PC-3 (cell line): ENCODE measurements around the gene GPATCH2L. TPM values are rescaled to one million over a fixed set of nuclear protein-coding genes. Genes with fewer than 3 reads are reported as not detected.

ENCODE experiments used
- ATAC-seq: fragments of 200-7000 bp; cut with Tn5 transposase; 2 replicates; pipeline ENCODE4 v1.9.1; 2020; ENCODE audit warnings: mild to moderate bottlenecking, moderate library complexity
- BruUV-seq: library from RNA; stranded (reverse); fragments of 400-500 nt; replicated peaks from 2 replicates; lab custom pipeline; 2021; lab: Mats Ljungman, UMichigan
- CTCF ChIA-PET: fragments of 300-600 bp; sonication (Branson Sonifier 250); formaldehyde crosslinking; loops from one replicate; lab custom pipeline; 2022; ENCODE audit warnings: antibody characterized with exemption; lab: Charles Lee
- POLR2A ChIA-PET: fragments of 300-600 bp; sonication (Branson Sonifier 250); formaldehyde crosslinking; loops from one replicate; lab custom pipeline; 2022; ENCODE audit warnings: antibody characterized with exemption; ENCODE audit not compliant: unreplicated experiment; lab: Charles Lee
- DNase-seq: peaks from one replicate; pipeline ENCODE4 v3.0.0-alpha.2; 2015
- H2AFZ ChIP-seq: fragments of 300-600 bp; sonication (generic); 2 replicates; pipeline ENCODE4 v1.6.0; 2016; ENCODE audit warnings: antibody characterized with exemption, low read length
- H3F3A ChIP-seq: fragments of 300-600 bp; sonication (generic); one replicate; pipeline ENCODE4 v1.6.0; 2017; ENCODE audit warnings: antibody characterized with exemption, low read length, control low read depth, mild to moderate bottlenecking; ENCODE audit not compliant: unreplicated experiment
- H3K27ac ChIP-seq: fragments of 300-600 bp; sonication (generic); 2 replicates; pipeline ENCODE4 v1.5.1; 2016; ENCODE audit warnings: mild to moderate bottlenecking, low read length
- H3K27me3 ChIP-seq: fragments of 300-600 bp; sonication (generic); 2 replicates; pipeline ENCODE4 v1.6.1; 2016; ENCODE audit warnings: low read length, mixed read lengths
- H3K36me3 ChIP-seq: fragments of 300-600 bp; sonication (generic); 2 replicates; pipeline ENCODE4 v1.6.1; 2016; ENCODE audit warnings: low read depth, mixed run types, low read length, mixed read lengths
- H3K4me1 ChIP-seq: fragments of 300-600 bp; sonication (generic); 2 replicates; pipeline ENCODE4 v1.5.1; 2016; ENCODE audit warnings: low read length; ENCODE audit not compliant: insufficient read depth
- H3K4me2 ChIP-seq: fragments of 300-600 bp; sonication (generic); 2 replicates; pipeline ENCODE4 v1.6.0; 2016; ENCODE audit warnings: low read length
- H3K4me3 ChIP-seq: fragments of 300-600 bp; sonication (generic); 2 replicates; pipeline ENCODE4 v1.5.1; 2016; ENCODE audit warnings: mild to moderate bottlenecking, low read length, mixed read lengths
- H3K79me2 ChIP-seq: fragments of 300-600 bp; sonication (generic); 2 replicates; pipeline ENCODE4 v1.6.1; 2017; ENCODE audit warnings: low read length, mixed read lengths
- H3K9ac ChIP-seq: fragments of 300-600 bp; sonication (generic); 2 replicates; pipeline ENCODE4 v1.6.0; 2016; ENCODE audit warnings: mild to moderate bottlenecking, low read length
- H3K9me2 ChIP-seq: fragments of 300-600 bp; sonication (generic); replicated peaks from 2 replicates; pipeline ENCODE4 v1.6.1; 2016; ENCODE audit warnings: mixed run types, low read length, mixed read lengths
- H3K9me3 ChIP-seq: fragments of 300-600 bp; sonication (generic); 2 replicates; pipeline ENCODE4 v1.6.1; 2016; ENCODE audit warnings: low read length, mixed read lengths
- H4K20me1 ChIP-seq: fragments of 300-600 bp; sonication (generic); 2 replicates; pipeline ENCODE4 v1.6.1; 2016; ENCODE audit warnings: low read length, mixed read lengths
- CTCF ChIP-seq: fragments of 300-600 bp; sonication (generic); conservative IDR thresholded peaks from 2 replicates; pipeline ENCODE4 v1.5.1; 2017; ENCODE audit warnings: antibody characterized with exemption, low read depth, mild to moderate bottlenecking, low read length
- EZH2 ChIP-seq: fragments of 300-600 bp; sonication (generic); IDR thresholded peaks from one replicate; pipeline ENCODE4 v1.6.1; 2017; ENCODE audit warnings: antibody characterized with exemption, mild to moderate bottlenecking, low read length; ENCODE audit not compliant: unreplicated experiment
- EZH2phosphoT487 ChIP-seq: fragments of 300-600 bp; sonication (generic); IDR thresholded peaks from 2 replicates; pipeline ENCODE4 v1.6.1; 2018; ENCODE audit warnings: mild to moderate bottlenecking, antibody characterized with exemption, low read length, borderline replicate concordance
- intact Hi-C: fragments of 100-400 bp; cut with micrococcal nuclease; formaldehyde crosslinking; loops from 2 replicates; pipeline ENCODE4 v1.9.0; 2023
- total RNA-seq: library from RNA; depleted of rRNA; stranded (reverse); fragments of >200 nt; gene quantifications from 2 replicates; pipeline ENCODE4 v1.2.3, GENCODE V29; 2014

GPATCH2L gene
- total RNA-seq, 1 experiment from 2014 or later = 46.0 TPM

- no peaks in the 10 kb centered on the region for H3K36me3 ChIP-seq
- no peak for ATAC-seq
- TF ChIP-seq CTCF = no peak
- TF ChIP-seq EZH2 = no peak
- no peak for TF ChIP-seq EZH2phosphoT487
- no peak overlapping the region for H3K9ac ChIP-seq
- intact Hi-C loops = no loop called here
- ChIA-PET CTCF (no interaction called here), POLR2A (no interaction called here)
- no peak overlapping the region for H3K27ac ChIP-seq
- H3K4me3 ChIP-seq = no peak overlapping the region
- BruUV-seq = no TSS peak
- H3K4me2 ChIP-seq = no peak overlapping the region
- no peaks in the 10 kb centered on the region for H3F3A ChIP-seq
- no peaks in the 10 kb centered on the region for H3K9me3 ChIP-seq
- H3K9me2 ChIP-seq = no peaks in the 10 kb centered on the region
- peaks cover 23% of the 10 kb centered on the region for H3K27me3 ChIP-seq
- no peak overlapping the region for H2AFZ ChIP-seq
- DNase-seq = no peak
- H3K4me1 ChIP-seq = no peaks in the 10 kb centered on the region
- H4K20me1 ChIP-seq = no peaks in the 10 kb centered on the region
- H3K79me2 ChIP-seq = no peaks in the 10 kb centered on the region
Measured at GRCh38 chr14:76112889-76113624, 38.7 kb upstream of the GPATCH2L start.

GRCh38 chr14:76113691-76114090 lies 38.0 kb upstream of the GPATCH2L start:
- no TSS peak for BruUV-seq
- H3K4me1 ChIP-seq = no peaks in the 10 kb centered on the region
- no peaks in the 10 kb centered on the region for H3F3A ChIP-seq
- intact Hi-C loops = no loop called here
- ChIA-PET CTCF (no interaction called here), POLR2A (no interaction called here)
- no peak for ATAC-seq
- no peaks in the 10 kb centered on the region for H3K79me2 ChIP-seq
- H4K20me1 ChIP-seq = no peaks in the 10 kb centered on the region
- H3K36me3 ChIP-seq = no peaks in the 10 kb centered on the region
- no peaks in the 10 kb centered on the region for H3K9me2 ChIP-seq
- no peak overlapping the region for H2AFZ ChIP-seq
- no peak for DNase-seq
- H3K9ac ChIP-seq = no peak overlapping the region
- peaks cover 23% of the 10 kb centered on the region for H3K27me3 ChIP-seq
- no peak overlapping the region for H3K4me3 ChIP-seq
- no peaks in the 10 kb centered on the region for H3K9me3 ChIP-seq
- no peak overlapping the region for H3K4me2 ChIP-seq
- no peak for TF ChIP-seq EZH2phosphoT487
- no peak for TF ChIP-seq EZH2
- no peak for TF ChIP-seq CTCF
- no peak overlapping the region for H3K27ac ChIP-seq

- no peak overlapping the region for H2AFZ ChIP-seq
- DNase-seq (no peak), ATAC-seq (no peak)
- H3K4me2 ChIP-seq = no peak overlapping the region
- intact Hi-C loops = no loop called here
- H3K27ac ChIP-seq = no peak overlapping the region
- no peaks in the 10 kb centered on the region for H3K9me3 ChIP-seq
- TF ChIP-seq CTCF (no peak), EZH2 (no peak), EZH2phosphoT487 (no peak)
- H3K4me3 ChIP-seq = no peak overlapping the region
- no peaks in the 10 kb centered on the region for H3K79me2 ChIP-seq
- no peak overlapping the region for H3K9ac ChIP-seq
- no peaks in the 10 kb centered on the region for H3K4me1 ChIP-seq
- ChIA-PET CTCF (no interaction called here), POLR2A (no interaction called here)
- peaks cover 23% of the 10 kb centered on the region for H3K27me3 ChIP-seq
- H4K20me1 ChIP-seq = no peaks in the 10 kb centered on the region
- BruUV-seq = no TSS peak
- H3K9me2 ChIP-seq = no peaks in the 10 kb centered on the region
- no peaks in the 10 kb centered on the region for H3K36me3 ChIP-seq
- H3F3A ChIP-seq = no peaks in the 10 kb centered on the region
Measured at GRCh38 chr14:76115010-76115422, 36.7 kb upstream of the GPATCH2L start.
